HG03139 (cell line): ENCODE data around the gene BRSK1.

ENCODE experiments used
- ATAC-seq: cut with Tn5 transposase; IDR thresholded peaks from one replicate; pipeline ENCODE4 v1.9.1; 2021; ENCODE audit not compliant: unreplicated experiment

The BRSK1 gene

DNA sequence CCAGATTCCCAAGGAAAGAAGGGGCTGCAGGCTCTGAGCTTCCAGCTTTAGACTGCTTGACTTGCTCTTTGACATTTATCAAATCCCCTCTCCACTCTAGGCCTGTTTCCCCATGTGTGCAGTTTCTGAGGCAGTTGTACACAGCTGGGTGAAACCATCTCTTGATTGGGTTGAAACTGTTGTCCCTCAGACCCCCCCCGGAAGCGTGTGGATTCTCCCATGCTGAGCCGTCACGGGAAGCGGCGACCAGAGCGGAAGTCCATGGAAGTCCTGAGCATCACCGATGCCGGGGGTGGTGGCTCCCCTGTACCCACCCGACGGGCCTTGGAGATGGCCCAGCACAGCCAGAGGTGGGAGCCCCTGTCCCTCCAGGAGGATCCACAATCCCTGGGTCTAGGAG is 19.7 kb downstream of the BRSK1 start:
- ATAC-seq, result no peak

DNA sequence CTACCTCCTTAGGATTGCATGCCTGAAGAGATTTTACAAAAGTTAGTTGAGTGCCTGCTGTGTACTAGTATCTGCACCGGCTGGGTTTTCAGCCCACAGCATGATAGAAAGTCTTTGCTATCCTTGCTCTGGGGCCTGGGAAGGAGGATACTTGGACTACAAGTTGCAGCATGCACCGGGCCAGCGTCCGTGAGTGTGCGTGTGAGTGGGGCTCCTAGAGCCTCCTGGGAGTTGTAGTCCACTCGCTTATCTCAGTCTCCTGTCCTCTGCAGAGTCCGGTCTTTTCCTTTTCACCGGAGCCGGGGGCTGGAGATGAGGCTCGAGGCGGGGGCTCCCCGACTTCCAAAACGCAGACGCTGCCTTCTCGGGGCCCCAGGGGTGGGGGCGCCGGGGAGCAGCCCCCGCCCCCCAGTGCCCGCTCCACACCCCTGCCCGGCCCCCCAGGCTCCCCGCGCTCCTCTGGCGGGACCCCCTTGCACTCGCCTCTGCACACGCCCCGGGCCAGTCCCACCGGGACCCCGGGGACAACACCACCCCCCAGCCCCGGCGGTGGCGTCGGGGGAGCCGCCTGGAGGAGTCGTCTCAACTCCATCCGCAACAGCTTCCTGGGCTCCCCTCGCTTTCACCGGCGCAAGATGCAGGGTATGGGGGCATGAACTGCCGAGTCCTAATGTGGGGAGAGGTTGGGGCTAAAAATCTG is 20.6 kb downstream of the BRSK1 start:
- no peak for ATAC-seq

DNA sequence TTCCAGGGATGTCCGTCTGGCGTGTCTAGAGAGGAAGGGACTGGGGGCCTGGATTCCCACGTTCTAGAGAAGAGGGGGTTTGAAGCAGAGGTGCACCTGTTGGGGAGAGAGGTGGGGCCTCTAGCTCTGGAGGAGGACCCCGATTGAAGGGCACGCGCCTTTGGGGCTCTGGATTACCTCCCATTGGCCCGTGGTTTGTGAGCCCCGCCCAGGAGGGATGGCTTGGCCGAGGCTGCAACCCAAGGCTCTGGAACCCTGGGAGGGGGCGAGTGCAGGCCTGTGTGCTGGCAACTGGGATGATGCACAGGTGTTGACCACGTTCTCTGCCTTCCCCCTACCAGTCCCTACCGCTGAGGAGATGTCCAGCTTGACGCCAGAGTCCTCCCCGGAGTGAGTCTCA is 21.2 kb downstream of the BRSK1 start:
- no peak for ATAC-seq

DNA sequence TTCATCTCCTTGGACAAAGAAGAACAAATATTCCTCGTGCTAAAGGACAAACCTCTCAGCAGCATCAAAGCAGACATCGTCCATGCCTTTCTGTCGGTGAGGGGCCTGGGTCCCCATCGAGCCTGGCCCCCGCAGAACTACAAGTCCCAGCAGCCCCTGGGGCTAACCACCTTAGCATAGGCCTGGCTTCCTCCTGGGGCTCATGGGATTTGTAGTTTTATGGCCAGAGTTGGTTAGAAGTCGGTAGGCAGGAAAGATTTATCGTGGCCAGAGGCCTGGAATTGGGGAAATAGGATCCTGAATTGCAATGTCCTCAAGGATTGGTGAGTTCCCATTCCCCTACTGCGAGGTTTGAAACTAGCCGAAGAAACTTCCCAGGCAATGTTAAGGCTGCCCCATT is 21.7 kb downstream of the BRSK1 start:
- no peak for ATAC-seq

DNA sequence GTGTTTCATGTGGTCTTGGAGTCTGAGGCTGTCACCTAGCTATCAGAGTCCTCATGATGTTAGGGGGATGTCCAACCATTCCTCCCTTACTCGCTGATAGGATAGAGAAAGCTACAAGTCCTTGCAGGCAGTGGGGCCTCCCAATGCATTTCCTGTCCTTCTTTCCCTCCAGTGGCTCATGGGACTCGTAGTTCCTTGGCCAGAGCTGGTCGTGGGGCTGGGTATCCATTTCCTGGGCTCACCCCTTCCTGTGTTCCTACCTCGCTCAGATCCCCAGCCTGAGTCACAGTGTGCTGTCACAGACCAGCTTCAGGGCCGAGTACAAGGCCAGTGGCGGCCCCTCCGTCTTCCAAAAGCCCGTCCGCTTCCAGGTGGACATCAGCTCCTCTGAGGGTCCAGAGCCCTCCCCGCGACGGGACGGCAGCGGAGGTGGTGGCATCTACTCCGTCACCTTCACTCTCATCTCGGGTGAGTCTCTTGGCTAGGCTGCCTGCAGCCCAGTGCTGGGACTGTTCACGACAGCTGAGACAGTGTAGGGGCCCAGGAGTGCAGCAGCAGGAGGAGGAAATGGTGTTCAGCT is 22.3 kb downstream of the BRSK1 start:
- no peak for ATAC-seq

DNA sequence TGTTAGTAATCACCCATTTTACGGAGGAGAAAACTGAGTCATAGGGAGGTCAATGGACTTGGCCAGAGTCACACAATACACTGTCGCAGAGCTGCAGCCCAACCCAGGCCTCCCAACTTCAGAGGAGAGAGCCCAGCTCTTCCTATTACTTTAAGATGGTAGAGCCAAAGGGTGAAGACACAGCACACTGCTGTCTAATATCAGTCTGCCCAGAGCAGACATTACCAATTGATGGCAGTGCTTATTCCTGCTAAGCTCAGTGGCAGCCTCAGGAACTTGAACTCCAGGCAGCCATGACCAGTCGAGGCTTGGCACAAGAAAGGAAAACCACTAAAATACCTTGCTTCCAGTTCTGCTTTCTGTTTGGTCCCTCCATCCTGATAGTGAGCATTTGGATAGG is 22.9 kb downstream of the BRSK1 start:
- ATAC-seq, result no peak

DNA sequence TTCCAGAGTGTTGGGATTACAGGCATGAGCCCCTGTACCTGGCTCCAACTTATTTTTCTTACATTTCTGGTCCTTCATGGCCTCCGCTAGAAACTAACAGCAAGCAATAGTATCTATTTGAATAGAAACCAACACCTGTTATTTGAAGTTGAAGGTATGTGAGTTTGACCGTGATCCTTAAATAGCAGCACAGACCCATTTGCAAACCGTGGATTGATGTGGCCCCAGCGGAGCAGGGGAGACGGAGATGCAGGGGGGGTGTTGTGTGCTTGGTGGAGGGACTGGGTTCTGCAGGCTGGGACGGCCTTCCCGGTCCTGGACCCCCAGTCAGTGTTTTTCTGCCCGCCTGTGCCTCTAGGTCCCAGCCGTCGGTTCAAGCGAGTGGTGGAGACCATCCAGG is 24.5 kb downstream of the BRSK1 start:
- ATAC-seq, result no peak

DNA sequence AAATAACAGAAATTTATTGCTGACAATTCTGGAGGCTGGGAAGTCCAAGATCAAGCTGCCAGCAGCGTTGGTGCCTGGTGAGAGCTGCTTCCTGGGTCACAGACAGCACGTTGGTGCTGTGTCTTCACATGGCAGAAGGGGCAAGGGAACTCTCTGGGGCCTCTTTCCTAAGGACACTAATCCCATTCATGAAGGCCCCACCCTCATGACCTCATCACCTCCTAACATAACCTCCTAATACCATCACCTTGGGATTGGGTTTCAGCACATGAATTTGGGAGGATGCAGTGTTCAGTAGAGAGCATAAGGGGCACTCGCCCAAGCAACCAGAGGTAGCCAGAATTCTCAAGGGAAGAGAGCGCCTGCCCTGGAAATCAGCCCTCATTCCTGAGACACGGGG is 25.7 kb downstream of the BRSK1 start:
- no peak for ATAC-seq

DNA sequence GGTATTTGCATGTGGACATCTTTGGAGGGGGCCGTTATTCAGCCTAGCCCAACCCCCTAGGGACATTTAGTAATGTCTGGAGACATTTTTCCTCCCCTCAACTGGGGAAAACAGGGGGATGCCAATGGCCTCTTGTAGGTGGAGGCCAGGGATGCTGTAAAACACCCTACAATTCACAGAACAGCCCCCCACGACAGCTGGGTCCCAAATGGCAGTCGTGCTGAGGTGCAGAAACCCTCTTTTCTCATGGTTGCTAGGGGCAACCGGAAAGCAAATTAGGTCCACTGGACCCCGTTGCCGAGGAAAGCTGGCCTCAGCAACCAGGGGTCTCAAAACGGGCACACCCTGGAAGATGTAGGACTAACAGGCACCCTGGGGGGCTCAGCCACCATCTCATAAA is 26.7 kb downstream of the BRSK1 start:
- ATAC-seq, result no peak

DNA sequence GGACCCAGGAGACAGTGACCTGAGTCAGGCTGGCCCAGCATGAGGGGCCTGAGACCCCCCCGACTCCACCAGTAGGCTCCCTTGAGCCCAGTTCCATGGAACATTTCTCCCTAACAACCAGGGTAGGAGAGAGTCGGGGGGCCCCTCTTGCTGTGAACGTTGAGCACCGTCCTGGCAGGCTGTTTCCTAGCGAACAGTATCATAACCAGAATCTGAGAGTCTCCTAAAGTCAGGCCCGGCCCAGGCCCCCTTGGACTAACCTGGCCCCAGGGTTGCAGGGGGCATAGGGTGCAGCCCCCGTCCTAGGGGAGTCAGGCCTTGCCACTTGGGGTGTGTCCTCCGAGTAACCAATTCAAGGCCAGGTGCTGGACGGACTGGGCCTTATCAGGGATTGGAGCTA is 27.6 kb downstream of the BRSK1 start:
- ATAC-seq, result no peak

DNA sequence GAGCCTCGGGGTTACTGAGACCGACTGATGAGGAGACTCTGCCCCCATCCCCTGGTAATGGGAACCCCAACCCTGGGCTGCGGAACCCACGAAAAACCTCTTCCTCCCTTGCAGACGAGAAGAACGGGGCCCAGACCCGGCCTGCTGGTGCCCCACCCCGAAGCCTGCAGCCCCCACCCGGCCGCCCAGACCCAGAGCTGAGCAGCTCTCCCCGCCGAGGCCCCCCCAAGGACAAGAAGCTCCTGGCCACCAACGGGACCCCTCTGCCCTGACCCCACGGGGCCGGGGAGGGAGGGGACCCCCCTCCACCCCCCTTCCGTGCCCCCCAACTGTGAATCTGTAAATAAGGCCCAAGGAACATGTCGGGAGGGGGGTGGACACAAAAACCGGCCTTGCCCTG is 28.0 kb downstream of the BRSK1 start:
- ATAC-seq, result no peak

DNA sequence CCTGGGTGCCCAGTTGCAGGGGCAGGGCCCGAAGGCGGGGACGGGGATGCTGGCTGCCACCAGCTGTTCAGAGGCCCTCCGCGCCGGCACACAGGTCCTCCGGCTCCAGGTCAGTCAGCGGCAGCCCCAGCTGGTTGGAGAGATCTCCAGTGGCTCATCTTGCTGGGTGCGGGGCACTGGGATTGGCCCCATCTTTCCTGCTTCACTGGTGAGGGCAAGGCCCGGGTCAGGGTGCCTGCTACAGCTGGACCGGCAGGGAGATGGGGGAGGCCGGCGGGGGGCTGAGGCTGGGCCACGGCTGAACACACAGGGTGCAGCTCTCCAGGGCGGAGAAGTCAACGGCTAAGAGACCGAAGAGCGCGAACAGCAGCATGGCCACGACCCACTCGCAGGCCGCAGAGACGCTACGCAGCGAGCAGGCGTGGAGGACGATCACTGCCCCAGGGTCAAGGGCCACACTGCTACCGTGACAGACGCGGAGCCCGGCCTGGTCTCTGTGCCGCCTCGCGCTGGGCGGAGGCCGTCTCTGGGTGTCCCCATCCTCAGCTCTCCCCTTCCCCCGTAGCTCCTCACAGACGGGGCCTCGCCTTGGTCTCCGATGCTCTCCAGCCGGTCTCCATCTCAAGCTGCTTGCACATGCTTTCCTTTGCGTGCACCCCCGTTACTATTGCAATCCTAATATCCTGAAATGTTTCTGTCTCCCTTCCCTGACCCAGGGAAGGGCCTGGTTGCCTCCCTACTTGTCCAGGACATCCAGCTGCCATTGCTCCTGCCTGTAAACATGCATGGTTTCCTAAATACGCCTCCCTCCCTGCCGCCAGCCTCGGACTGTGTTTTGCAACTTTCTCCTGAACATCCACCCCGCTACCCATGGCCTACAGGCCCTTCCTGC is 29.1 kb downstream of the BRSK1 start:
- ATAC-seq, result no peak

DNA sequence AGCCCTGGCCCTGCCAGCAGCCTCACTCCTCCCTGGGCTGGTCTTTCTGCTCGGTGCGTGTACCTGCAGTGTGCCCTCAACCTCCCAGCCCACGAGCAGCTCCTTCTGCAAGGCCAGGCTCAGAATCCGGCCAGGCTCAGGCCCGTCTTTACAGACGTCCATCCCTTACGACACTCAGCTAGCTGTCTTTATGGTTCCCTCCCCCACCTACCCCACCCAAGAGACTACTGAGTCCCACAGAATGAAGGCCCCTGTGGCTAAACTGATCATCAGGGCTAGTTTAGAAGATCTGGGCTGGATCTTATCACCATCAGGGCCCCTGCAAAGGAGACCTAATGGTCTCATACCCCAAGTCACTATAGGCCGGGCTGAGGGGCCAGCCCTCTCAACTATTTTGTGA is 30.6 kb downstream of the BRSK1 start:
- no peak for ATAC-seq

DNA sequence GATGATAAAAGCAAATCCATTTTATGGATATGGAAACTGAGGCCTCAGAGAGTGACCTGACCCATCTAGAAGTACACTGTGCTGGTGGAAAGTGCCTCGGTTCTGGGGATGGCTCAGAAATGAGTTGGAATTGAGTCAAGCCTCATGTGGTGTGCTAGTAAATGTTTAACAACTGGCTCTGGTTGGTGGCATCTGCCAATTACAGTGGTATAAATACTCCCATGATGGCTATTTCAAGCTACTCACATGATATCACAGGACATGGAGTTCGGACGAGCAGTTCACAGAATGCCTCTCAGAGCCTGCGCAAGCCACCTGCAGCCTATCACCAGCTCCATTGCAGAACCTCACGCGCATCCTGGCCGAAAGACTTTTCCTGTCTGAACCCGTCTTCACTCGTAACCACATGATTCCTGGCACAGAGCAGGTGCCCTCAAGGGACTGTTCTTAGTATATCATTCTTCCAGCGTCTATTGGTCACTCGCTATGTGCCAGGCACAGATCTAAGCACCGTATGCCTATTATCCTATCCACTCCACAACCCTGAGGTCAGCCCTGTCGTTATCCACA is 32.2 kb downstream of the BRSK1 start:
- ATAC-seq, result no peak

DNA sequence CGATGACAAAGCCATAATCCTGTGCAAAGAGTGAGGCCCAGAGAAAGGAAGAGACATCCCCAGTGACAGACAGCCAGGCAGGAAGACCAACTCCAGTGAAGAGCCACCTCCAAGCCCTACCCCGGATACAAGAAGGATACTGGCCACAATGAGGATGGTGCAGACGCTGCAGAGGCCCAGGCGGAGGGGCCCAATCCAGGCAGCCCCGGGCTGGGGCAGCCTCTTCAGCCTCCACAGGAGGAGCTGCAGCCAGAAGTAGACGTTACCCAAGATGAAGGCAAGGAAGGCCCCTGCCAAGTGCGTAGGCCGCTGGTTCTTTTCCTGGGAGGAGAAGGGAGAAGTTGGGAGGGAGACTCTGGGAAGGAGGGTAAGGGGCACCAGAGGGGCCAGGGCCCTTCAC is 32.8 kb downstream of the BRSK1 start:
- ATAC-seq, result no peak

DNA sequence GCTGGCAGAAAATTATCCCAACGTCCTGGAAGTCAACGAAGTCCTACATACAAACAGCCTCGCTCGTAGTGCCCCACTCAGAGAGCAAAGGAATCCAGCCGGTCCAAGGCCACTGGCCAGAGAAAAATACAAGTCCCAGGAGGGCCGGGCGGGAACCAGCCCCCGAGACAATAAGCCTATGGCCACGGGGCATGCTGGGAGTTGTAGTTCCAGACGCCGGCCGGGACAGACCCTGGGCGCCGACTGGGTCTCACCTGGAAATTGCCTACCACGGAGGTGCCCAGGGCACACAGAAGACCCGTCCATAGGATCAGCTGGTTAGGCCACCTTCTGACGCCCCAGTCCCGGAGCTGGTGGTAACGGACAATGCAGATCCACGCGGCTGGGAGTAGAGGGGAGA is 36.0 kb downstream of the BRSK1 start:
- no peak for ATAC-seq

DNA sequence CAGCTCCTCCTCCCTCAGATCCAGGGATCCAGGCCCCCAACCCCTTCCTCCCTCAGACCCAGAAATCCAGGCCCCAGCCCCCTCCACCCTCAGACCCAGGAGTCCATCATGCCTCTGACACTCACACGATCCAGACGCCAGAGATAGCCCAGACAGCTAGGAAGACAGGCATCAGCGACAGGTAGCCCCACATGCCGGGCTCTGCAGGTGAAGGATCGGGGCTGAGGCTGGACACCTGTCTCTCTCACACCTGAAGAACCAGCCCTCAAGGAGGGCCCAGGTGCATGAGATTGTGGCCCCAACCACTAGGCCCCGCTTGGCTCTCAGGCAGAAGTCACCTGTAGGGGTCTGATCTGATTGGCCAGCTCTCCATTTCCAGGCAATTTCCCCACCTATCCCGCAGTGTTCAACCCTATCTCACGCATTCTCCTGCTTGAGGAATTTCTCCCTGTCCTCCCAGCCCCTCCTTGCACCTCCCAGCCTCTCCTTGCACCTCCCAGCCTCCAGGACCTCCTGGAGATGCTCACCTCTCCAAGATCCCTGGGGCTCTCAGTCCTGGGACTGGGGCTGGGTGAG is 37.1 kb downstream of the BRSK1 start:
- ATAC-seq, result no peak

DNA sequence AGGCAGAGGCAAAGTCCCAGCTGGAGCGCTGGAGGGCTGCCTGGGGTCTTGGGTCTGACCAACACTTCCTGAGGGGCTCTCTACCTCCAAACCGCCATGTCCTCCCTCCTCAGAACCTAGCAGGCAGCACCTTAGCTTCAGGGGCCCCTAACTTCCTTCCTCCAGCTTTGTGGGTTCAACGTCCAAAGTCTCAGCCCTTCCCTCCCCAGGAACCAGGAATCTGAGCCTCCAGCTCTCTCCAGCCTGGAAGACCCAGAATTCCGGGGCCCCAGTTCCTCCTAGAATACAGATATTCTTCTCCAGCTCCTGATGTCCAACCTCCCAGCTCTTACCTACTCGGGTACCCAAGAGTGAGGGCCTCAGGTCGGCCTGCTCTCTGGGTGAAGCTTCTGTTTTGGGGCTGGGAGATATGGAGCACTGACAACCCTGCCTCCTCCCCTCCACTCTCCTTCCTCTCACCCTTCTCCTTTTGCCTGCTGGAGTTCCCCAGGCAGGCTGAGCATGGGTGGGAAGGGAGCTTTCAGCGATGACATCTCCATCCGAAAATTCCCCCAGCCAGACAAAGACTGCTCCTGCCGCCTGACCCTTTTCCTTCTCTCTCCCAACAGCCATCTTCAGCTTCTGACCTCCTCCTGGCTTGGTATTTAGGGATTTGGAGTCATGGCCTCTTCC is 37.8 kb downstream of the BRSK1 start:
- no peak for ATAC-seq

DNA sequence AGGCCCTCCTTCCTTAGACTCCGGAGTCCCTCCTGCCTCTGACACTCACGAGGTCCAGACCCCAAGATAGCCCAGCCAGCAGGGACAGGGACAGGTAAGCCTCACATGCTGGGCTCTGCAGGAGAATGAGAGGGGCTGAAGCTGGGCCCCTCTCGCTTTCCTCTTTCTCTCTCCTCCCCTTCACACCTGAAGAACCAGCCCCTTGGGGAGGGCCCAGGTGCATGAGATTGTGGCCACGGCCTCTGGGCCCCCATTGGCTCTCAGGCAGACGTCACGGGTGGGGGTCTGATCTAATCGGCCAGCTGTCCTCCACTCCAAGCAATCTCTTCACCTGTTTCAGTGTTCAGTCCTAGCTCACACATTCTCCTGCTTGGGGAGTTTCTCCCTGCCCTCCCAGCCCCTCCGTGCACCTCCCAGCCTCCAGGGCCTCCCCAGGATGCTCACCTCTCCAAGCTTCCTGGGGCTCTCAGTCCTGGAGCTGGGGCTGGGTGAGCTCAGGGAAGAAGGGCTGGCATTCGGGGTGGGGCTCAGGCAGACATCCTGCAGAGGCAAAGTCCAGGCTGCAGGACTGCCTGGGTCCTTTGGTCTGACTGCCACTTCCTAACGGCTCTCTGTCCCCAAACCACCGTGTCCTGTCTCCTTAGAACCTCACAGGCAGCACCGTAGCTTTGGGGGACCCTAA is 38.5 kb downstream of the BRSK1 start:
- no peak for ATAC-seq

DNA sequence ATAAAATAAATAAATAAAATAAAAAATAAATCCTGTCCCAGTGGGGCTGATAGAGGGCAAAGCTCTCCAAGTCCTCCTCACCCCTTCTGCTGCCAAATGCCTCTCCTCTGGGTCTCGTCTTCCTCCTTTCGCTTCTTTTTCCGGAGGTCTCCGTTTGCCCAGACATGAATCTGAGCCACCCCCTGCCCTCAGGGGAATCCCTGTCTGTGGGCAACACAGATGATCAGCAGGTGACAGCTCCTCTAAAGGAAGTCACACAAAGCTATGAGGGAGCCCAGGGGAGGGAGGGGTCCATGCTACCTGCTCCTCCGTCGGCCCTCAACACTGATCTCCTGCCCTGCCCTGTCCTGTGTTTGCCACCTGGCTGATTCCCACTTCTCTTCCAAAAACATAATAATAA is 40.9 kb downstream of the BRSK1 start:
- no peak for ATAC-seq
